MCF 10A (cell line): ENCODE measurements around the gene GABRB1. TPM values are rescaled to one million over a fixed set of nuclear protein-coding genes. Genes with fewer than 3 reads are reported as not detected.
A peak's percentile ranks its signal among the peaks of the same experiment; 100 is the strongest.

Experiments
- BruUV-seq: library from RNA; stranded (reverse); fragments of 400-500 nt; replicated peaks from 2 replicates; lab custom pipeline; 2021; lab: Mats Ljungman, UMichigan
- CTCF ChIA-PET: fragments of 300-600 bp; sonication (Branson Sonifier 250); formaldehyde crosslinking; extraction: SDS; loops from one replicate; lab custom pipeline; 2021; ENCODE audit warnings: antibody characterized with exemption, inconsistent platforms; lab: Yijun Ruan, JAX
- POLR2A ChIA-PET: fragments of 300-600, 350-650 bp; sonication (Branson Sonifier 250); formaldehyde crosslinking; extraction: SDS; loops from one replicate; lab custom pipeline; 2020; ENCODE audit warnings: antibody characterized with exemption, inconsistent platforms; lab: Yijun Ruan, JAX
- DNase-seq: peaks from one replicate; pipeline ENCODE4 v3.0.0-alpha.2; 2018; ENCODE audit not compliant: unreplicated experiment
- H3K27ac Mint-ChIP-seq: one replicate; pipeline ENCODE4 v1.8.0; 2022; ENCODE audit warnings: mild to moderate bottlenecking, low read depth, mixed read lengths; ENCODE audit not compliant: unreplicated experiment
- H3K27me3 Mint-ChIP-seq: one replicate; pipeline ENCODE4 v1.8.0; 2022; ENCODE audit warnings: mixed read lengths; ENCODE audit not compliant: insufficient read depth, unreplicated experiment
- H3K36me3 Mint-ChIP-seq: one replicate; pipeline ENCODE4 v1.8.0; 2022; ENCODE audit warnings: mild to moderate bottlenecking, moderate library complexity, mixed read lengths; ENCODE audit not compliant: insufficient read depth, unreplicated experiment
- H3K4me1 Mint-ChIP-seq: one replicate; pipeline ENCODE4 v1.8.0; 2022; ENCODE audit warnings: mixed read lengths; ENCODE audit not compliant: insufficient read depth, unreplicated experiment
- H3K4me3 Mint-ChIP-seq: one replicate; pipeline ENCODE4 v1.8.0; 2022; ENCODE audit warnings: mild to moderate bottlenecking, moderate library complexity, mixed read lengths; ENCODE audit not compliant: unreplicated experiment
- H3K9me3 Mint-ChIP-seq: one replicate; pipeline ENCODE4 v1.8.0; 2022; ENCODE audit warnings: mixed read lengths; ENCODE audit not compliant: unreplicated experiment
- intact Hi-C: fragments of 100-400 bp; cut with micrococcal nuclease; formaldehyde crosslinking; loops from 2 replicates; pipeline ENCODE4 v1.14.1; 2022
- total RNA-seq: library from RNA; stranded (reverse); gene quantifications from 2 replicates; pipeline ENCODE4 v1.2.3, GENCODE V29; 2022
- TF ChIP-seq, protein P1 (sequence below): fragments of 200-600 bp; IDR thresholded peaks from one replicate; pipeline ENCODE4 v1.8.0; 2022; ENCODE audit warnings: antibody characterized with exemption, mild to moderate bottlenecking; ENCODE audit not compliant: unreplicated experiment

GABRB1 gene
- total RNA-seq, 1 experiment from 2014 or later, result not detected

DNA sequence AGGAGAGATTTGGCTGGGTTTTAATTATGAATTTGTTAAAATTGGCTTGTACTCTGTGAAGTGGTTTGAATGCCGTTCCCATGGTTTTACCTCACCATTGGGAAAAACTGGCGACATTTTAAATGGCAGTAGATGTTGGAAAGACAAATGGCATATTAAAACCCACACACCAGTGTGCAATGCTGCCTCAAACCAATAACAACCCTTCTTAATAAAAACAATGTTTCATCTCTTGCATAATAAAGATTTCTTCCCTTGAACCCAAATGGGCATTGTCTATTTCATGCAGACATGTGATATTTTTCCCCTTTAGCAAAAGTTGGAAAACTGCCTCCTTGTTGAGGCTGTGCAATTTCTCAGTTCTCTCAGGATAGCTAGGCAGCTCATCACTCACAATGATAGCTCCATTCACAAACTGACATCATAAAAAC lies 33.7 kb downstream of the GABRB1 start:
- no peaks in the 10 kb centered on the region for H3K4me1 Mint-ChIP-seq
- H3K4me3 Mint-ChIP-seq, result no peak overlapping the region
- no peak overlapping the region for H3K27ac Mint-ChIP-seq
- H3K27me3 Mint-ChIP-seq, result peaks cover 1% of the 10 kb centered on the region
- TF ChIP-seq, protein P1, sequence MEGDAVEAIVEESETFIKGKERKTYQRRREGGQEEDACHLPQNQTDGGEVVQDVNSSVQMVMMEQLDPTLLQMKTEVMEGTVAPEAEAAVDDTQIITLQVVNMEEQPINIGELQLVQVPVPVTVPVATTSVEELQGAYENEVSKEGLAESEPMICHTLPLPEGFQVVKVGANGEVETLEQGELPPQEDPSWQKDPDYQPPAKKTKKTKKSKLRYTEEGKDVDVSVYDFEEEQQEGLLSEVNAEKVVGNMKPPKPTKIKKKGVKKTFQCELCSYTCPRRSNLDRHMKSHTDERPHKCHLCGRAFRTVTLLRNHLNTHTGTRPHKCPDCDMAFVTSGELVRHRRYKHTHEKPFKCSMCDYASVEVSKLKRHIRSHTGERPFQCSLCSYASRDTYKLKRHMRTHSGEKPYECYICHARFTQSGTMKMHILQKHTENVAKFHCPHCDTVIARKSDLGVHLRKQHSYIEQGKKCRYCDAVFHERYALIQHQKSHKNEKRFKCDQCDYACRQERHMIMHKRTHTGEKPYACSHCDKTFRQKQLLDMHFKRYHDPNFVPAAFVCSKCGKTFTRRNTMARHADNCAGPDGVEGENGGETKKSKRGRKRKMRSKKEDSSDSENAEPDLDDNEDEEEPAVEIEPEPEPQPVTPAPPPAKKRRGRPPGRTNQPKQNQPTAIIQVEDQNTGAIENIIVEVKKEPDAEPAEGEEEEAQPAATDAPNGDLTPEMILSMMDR, result no peak
- H3K9me3 Mint-ChIP-seq, result no peaks in the 10 kb centered on the region
- ChIA-PET CTCF (no interaction called here), POLR2A (no interaction called here)
- intact Hi-C loops, result no loop called here
- H3K36me3 Mint-ChIP-seq, result no peaks in the 10 kb centered on the region
- no TSS peak for BruUV-seq
- DNase-seq, result no peak

- Mint-ChIP-seq H3K36me3 (no peaks in the 10 kb centered on the region), H3K27ac (no peak overlapping the region), H3K4me1 (peaks cover 13% of the 10 kb centered on the region), H3K4me3 (no peak overlapping the region), H3K27me3 (no peaks in the 10 kb centered on the region), H3K9me3 (peaks cover 11% of the 10 kb centered on the region)
- TF ChIP-seq, protein P1, result no peak
- no TSS peak for BruUV-seq
- intact Hi-C loops, result no loop called here
- ChIA-PET POLR2A (no interaction called here), CTCF (no interaction called here)
- no peak for DNase-seq
These were observed 37.6 kb downstream of the GABRB1 start for GRCh38 chr4:47068986-47069385.

DNA sequence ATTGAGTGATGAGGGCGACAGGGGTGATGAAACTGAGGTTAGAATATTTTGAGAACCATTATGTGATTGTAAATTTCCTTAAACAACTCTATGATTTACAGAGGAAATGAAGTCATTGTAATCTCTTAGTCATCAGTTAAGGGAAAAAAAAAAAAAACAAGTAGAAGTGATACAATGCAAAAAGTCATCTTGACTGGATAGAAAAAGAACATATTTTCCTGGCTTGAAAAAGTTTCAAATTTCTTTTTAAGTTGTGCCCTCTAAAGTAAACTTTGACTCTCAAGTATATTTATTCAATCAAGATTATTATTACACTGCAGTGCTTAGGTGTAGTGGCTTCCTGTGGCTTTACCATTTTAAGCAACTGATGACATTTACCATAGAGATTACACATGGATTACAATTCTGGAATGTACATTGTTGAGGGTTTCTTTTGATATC lies 40.6 kb downstream of the GABRB1 start:
- no TSS peak for BruUV-seq
- H3K4me1 Mint-ChIP-seq, result peaks cover 13% of the 10 kb centered on the region
- H3K9me3 Mint-ChIP-seq, result peaks cover 11% of the 10 kb centered on the region
- no peaks in the 10 kb centered on the region for H3K27me3 Mint-ChIP-seq
- H3K27ac Mint-ChIP-seq, result no peak overlapping the region
- CTCF ChIA-PET, result interaction anchor here (1.0 kb wide), 1 partner anchor 51 kb away, joined by 3 read pairs; no protein-coding TSS in a partner anchor
- H3K4me3 Mint-ChIP-seq, result no peak overlapping the region
- TF ChIP-seq, protein P1, result no peak
- POLR2A ChIA-PET, result no interaction called here
- no peaks in the 10 kb centered on the region for H3K36me3 Mint-ChIP-seq
- intact Hi-C loops, result no loop called here
- peak; percentile 40 for DNase-seq

GRCh38 chr4:47073647-47074046 lies 42.3 kb downstream of the GABRB1 start:
- Mint-ChIP-seq H3K36me3 (no peaks in the 10 kb centered on the region), H3K4me1 (peaks cover 13% of the 10 kb centered on the region)

More at GRCh38 chr4:47073647-47074046, 42.3 kb downstream of the GABRB1 start:
- Mint-ChIP-seq H3K27me3 (no peaks in the 10 kb centered on the region), H3K9me3 (peaks cover 11% of the 10 kb centered on the region), H3K27ac (no peak overlapping the region), H3K4me3 (no peak overlapping the region)
- no TSS peak for BruUV-seq
- ChIA-PET CTCF (no interaction called here), POLR2A (interaction anchor here (2.7 kb wide), 1 partner anchor 13 kb away, joined by 7 read pairs; no protein-coding TSS in a partner anchor)
- DNase-seq, result no peak
- TF ChIP-seq, protein P1, result no peak
- intact Hi-C loops, result no loop called here
